Measurements from ENCODE around the gene METTL25B.
A peak's percentile ranks its signal among the peaks of the same experiment; 100 is the strongest.
"Not testable (repeated sequence)": the region's sequence is repeated elsewhere in the genome, so short reads cannot be mapped to it uniquely, and the experiment has no call there.

The METTL25B gene

GRCh38 chr1:156748670-156749418, 20.6 kb downstream of the METTL25B start:
- DNase-seq (ENCODE audit: low read depth in 2 of 2), result no peak

- no peak for DNase-seq (ENCODE audit: low read depth in 2 of 2)
Observed at GRCh38 chr1:156749419-156750118, 21.3 kb downstream of the METTL25B start.

GRCh38 chr1:156750191-156750672, 22.0 kb downstream of the METTL25B start:
- DNase-seq (ENCODE audit: low read depth in 2 of 2), result peak in 1 of 2 donors; percentile 43

GRCh38 chr1:156750711-156751450, 22.6 kb downstream of the METTL25B start:
- peak in 1 of 2 donors; percentile 36 for DNase-seq (ENCODE audit: low read depth in 2 of 2)

- no peak for DNase-seq (ENCODE audit: low read depth in 2 of 2)
Observed at GRCh38 chr1:156751451-156751756, 23.1 kb downstream of the METTL25B start, which contains the start of gene HDGF. TSS of gene HDGF (minus strand) at chr1:156751675. CDS start at chr1:156751429, 246 bp downstream.

- peak; percentile 96 to 97 for DNase-seq (ENCODE audit: low read depth in 2 of 2)
Observed at GRCh38 chr1:156751757-156752481, 23.6 kb downstream of the METTL25B start.

GRCh38 chr1:156752843-156753482, 24.7 kb downstream of the METTL25B start:
- DNase-seq (ENCODE audit: low read depth in 2 of 2), result no peak

GRCh38 chr1:156754219-156754618, 25.9 kb downstream of the METTL25B start:
- DNase-seq (ENCODE audit: low read depth in 2 of 2), result no peak

- DNase-seq (ENCODE audit: low read depth in 2 of 2), result no peak
Observed at GRCh38 chr1:156755527-156755950, 27.3 kb downstream of the METTL25B start.

- DNase-seq (ENCODE audit: low read depth in 2 of 2), result no peak
Observed at GRCh38 chr1:156756355-156756754, 28.1 kb downstream of the METTL25B start.

GRCh38 chr1:156757572-156758253, 29.4 kb downstream of the METTL25B start:
- not testable (repeated sequence) for DNase-seq (ENCODE audit: low read depth in 2 of 2)

GRCh38 chr1:156760092-156760795, 32.0 kb downstream of the METTL25B start:
- DNase-seq (ENCODE audit: low read depth in 2 of 2), result no peak

- no peak for DNase-seq (ENCODE audit: low read depth in 2 of 2)
Observed at GRCh38 chr1:156760796-156761104, 32.5 kb downstream of the METTL25B start.

GRCh38 chr1:156765136-156765535, 36.9 kb downstream of the METTL25B start:
- DNase-seq (ENCODE audit: low read depth in 2 of 2), result not testable (repeated sequence)

GRCh38 chr1:156765666-156766065, 37.4 kb downstream of the METTL25B start:
- no peak for DNase-seq (ENCODE audit: low read depth in 2 of 2)

- DNase-seq (ENCODE audit: low read depth in 2 of 2), result no peak
Observed at GRCh38 chr1:156766298-156767100, 38.2 kb downstream of the METTL25B start.

GRCh38 chr1:156767101-156767878, 39.0 kb downstream of the METTL25B start, which contains the start of gene PRCC:
TSS of gene PRCC (plus strand) at chr1:156767535. CDS start at chr1:156767772, 237 bp downstream.
- peak; percentile 84 to 91 for DNase-seq (ENCODE audit: low read depth in 2 of 2)

- no peak for DNase-seq (ENCODE audit: low read depth in 2 of 2)
Observed at GRCh38 chr1:156767879-156768604, 39.8 kb downstream of the METTL25B start.
